Measurements from ENCODE around the gene BAD. TPM values are rescaled to one million over a fixed set of nuclear protein-coding genes. Genes with fewer than 3 reads are reported as not detected.

Gene BAD
- polyA plus RNA-seq, 2 of the 4 experiments (the other 2 are of a cell fraction), result 33.7 to 68.4 TPM

- Histone ChIP-seq H3K4me3 (peak within 1 kb of the TSS; percentile 97), H3K4me1 (peaks cover 30% of the 10 kb centered on the region), H3K4me2 (peak within 1 kb of the TSS; percentile 100), H3K9me3 (no peaks in the 10 kb centered on the region), H3K27ac (peak within 1 kb of the TSS; percentile 93 to 99)
- POLR2A ChIA-PET, result interaction anchor here (0.6 to 2.9 kb wide), 11 partner anchors 13 to 354 kb away, joined by 3 to 16 read pairs (median 4); partner anchors contain the start of genes FKBP2, PPP1R14B, PRDX5 and STIP1
- WGBS (ENCODE audit: missing lambda C conversion rate), result 2% methylated on average over 17 of the region's 54 CpGs
- TF ChIP-seq HEYL (CRISPR knock-in tag; IDR thresholded peaks at IDR 0.05) (no peak), JUN (IDR thresholded peaks at IDR 0.05) (peak; percentile 48 to 74; a peak in 4 of 5 replicates), ESRRA (IDR thresholded peaks at IDR 0.05; ENCODE audit: borderline replicate concordance, low read length) (peak; percentile 1; the same call in 1 of the 2 replicates), HMGXB4 (CRISPR knock-in tag; IDR thresholded peaks at IDR 0.05; ENCODE audit: borderline replicate concordance) (no peak), RFX5 (IDR thresholded peaks at IDR 0.05) (0 out of 2 replicates have a peak, but pooled peaks have one; percentile 28), SREBF2 (IDR thresholded peaks at IDR 0.05) (no peak), CEBPB (IDR thresholded peaks at IDR 0.05) (no peak), PHF8 (IDR thresholded peaks at IDR 0.05; ENCODE audit: borderline replicate concordance, low read depth) (peak; percentile 68; the same call in 1 of the 2 replicates), EHMT2 (IDR thresholded peaks at IDR 0.05; ENCODE audit: low read depth) (no peak), KDM5A (IDR thresholded peaks at IDR 0.05) (no peak), TP53 (CRISPR knock-in tag; IDR thresholded peaks at IDR 0.05) (no peak), ZSCAN20 (CRISPR knock-in tag; IDR thresholded peaks at IDR 0.05) (no peak), GATA3 (IDR thresholded peaks at IDR 0.05; ENCODE audit: borderline replicate concordance) (0 out of 2 replicates have a peak, but pooled peaks have one; percentile 12), RAD21 (conservative IDR thresholded peaks at IDR 0.05 in 1 of 2, IDR thresholded peaks at IDR 0.05 in 1 of 2) (0 out of 5 replicates have a peak, but pooled peaks of 1 of the 2 experiments have one; percentile 14), E2F6 (IDR thresholded peaks at IDR 0.05; ENCODE audit: borderline replicate concordance, low read depth) (peak; percentile 61; the same call in 1 of the 2 replicates), MYC (IDR thresholded peaks at IDR 0.05; ENCODE audit: borderline replicate concordance, low read length) (no peak), POLR2A (IDR thresholded peaks at IDR 0.05; ENCODE audit: low read length) (peak; percentile 67), CTCF (IDR thresholded peaks at IDR 0.05) (peak; percentile 28; the same call in 2 of the 3 replicates), NR3C1 (IDR thresholded peaks at IDR 0.05) (no peak), CBX2 (IDR thresholded peaks at IDR 0.05; ENCODE audit: borderline replicate concordance, low read depth) (no peak)
- TF ChIP-seq, protein P1, sequence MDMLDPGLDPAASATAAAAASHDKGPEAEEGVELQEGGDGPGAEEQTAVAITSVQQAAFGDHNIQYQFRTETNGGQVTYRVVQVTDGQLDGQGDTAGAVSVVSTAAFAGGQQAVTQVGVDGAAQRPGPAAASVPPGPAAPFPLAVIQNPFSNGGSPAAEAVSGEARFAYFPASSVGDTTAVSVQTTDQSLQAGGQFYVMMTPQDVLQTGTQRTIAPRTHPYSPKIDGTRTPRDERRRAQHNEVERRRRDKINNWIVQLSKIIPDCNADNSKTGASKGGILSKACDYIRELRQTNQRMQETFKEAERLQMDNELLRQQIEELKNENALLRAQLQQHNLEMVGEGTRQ (IDR thresholded peaks at IDR 0.05), result no peak
- TF ChIP-seq, protein P2, sequence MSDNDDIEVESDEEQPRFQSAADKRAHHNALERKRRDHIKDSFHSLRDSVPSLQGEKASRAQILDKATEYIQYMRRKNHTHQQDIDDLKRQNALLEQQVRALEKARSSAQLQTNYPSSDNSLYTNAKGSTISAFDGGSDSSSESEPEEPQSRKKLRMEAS (IDR thresholded peaks at IDR 0.05), result peak; percentile 65; the same call in 1 of the 2 replicates
- TF ChIP-seq, protein P3, sequence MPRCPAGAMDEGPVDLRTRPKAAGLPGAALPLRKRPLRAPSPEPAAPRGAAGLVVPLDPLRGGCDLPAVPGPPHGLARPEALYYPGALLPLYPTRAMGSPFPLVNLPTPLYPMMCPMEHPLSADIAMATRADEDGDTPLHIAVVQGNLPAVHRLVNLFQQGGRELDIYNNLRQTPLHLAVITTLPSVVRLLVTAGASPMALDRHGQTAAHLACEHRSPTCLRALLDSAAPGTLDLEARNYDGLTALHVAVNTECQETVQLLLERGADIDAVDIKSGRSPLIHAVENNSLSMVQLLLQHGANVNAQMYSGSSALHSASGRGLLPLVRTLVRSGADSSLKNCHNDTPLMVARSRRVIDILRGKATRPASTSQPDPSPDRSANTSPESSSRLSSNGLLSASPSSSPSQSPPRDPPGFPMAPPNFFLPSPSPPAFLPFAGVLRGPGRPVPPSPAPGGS (IDR thresholded peaks at IDR 0.05), result peak; percentile 70; the same call in 2 of the 3 replicates
- ATAC-seq (peak; percentile 77 to 83), DNase-seq (ENCODE audit: low read depth in 1 of 2, low spot score in 1 of 2) (peak; percentile 80 to 90), FAIRE-seq (no peak)
- CTCF ChIA-PET, result interaction anchor here (1.4 to 19.9 kb wide), 9 partner anchors 9 to 77 kb away, joined by 3 to 254 read pairs (median 10); partner anchors contain the start of genes ESRRA, FERMT3 and PLCB3
Measured at GRCh38 chr11:64225608-64226506, 58.6 kb downstream of the BAD start, which contains the start of the genes NUDT22 and TRPT1. NUDT22 (plus strand) TSS chr11:64226274; CDS start chr11:64226653, 379 bp downstream. TRPT1 (minus strand) TSS chr11:64226186; CDS start chr11:64225860, 326 bp downstream.

All from A549 (cell line).